VCaP (cell line): ENCODE measurements around the gene CARD8.

Experiments used
- H3K27ac ChIP-seq: fragments of 450-650 bp; 2 replicates; pipeline ENCODE4 v1.5.1; 2017
- TF ChIP-seq, protein P1 (sequence below): fragments of 450-650 bp; conservative IDR thresholded peaks from 2 replicates; pipeline ENCODE4 v1.5.1; 2017; ENCODE audit warnings: mild to moderate bottlenecking, moderate library complexity

CARD8 gene

DNA sequence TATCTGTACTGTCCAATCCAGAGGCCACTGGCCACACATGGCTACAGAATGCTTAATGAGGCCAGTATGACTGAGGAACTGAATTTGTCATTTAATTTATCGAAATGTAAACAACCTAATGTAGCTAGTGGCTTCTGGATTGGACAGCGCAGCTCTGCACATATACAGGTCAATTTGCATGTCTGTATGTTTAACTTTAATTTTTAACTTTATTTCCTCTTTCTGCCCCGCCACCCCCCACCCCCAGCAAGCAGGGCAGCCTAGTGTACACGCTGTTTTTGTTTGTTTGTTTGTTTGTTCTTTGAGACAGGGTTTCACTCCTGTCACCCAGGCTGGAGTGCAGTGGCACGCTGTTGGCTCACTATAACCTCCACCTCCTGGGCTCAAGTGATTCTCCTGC, 69.7 kb downstream of the CARD8 start:
- no peak overlapping the region for H3K27ac ChIP-seq
- TF ChIP-seq, protein P1, sequence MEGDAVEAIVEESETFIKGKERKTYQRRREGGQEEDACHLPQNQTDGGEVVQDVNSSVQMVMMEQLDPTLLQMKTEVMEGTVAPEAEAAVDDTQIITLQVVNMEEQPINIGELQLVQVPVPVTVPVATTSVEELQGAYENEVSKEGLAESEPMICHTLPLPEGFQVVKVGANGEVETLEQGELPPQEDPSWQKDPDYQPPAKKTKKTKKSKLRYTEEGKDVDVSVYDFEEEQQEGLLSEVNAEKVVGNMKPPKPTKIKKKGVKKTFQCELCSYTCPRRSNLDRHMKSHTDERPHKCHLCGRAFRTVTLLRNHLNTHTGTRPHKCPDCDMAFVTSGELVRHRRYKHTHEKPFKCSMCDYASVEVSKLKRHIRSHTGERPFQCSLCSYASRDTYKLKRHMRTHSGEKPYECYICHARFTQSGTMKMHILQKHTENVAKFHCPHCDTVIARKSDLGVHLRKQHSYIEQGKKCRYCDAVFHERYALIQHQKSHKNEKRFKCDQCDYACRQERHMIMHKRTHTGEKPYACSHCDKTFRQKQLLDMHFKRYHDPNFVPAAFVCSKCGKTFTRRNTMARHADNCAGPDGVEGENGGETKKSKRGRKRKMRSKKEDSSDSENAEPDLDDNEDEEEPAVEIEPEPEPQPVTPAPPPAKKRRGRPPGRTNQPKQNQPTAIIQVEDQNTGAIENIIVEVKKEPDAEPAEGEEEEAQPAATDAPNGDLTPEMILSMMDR, result no peak

DNA sequence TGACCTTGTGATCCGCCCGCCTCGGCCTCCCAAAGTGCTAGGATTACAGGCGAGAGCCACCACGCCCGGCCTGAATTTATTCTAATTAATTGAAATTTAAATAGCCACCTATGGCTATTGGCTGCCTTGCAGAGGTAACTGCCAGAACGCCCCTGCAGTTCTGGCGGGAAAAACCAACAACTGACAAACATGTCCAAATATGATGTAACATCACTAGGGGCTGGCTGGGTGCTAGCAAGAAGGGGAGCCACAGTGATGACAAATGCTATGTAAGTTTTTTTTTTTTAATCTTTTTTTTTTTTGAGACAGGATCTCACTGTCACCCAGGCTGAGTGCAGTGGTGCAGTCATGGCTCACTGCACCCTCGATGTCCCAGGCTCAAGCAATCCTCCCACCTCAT, 72.4 kb downstream of the CARD8 start:
- TF ChIP-seq, protein P1, result no peak

DNA sequence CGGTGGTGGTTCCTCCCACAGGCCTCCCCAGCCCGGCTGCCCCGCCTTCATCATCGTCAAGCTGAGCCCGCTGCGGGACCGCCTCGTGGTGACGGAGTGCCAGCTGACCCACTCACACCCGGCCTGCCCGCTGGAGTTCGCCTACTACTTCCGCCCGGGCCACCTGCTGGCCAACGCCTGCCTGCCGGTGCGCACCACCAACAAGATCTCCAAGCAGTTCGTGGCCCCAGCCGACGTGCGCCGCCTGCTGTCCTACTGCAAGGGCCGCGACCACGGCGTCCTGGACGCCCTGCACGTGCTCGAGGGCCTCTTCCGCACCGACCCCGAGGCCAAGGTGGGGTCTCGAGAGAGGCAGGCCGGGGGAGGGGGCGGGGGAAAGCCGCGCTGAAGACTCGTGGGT, 73.3 kb downstream of the CARD8 start:
- TF ChIP-seq, protein P1, result peak; percentile 31
- no peak overlapping the region for H3K27ac ChIP-seq

More for the DNA sequence above, 72.4 kb downstream of the CARD8 start:
- no peak overlapping the region for H3K27ac ChIP-seq

DNA sequence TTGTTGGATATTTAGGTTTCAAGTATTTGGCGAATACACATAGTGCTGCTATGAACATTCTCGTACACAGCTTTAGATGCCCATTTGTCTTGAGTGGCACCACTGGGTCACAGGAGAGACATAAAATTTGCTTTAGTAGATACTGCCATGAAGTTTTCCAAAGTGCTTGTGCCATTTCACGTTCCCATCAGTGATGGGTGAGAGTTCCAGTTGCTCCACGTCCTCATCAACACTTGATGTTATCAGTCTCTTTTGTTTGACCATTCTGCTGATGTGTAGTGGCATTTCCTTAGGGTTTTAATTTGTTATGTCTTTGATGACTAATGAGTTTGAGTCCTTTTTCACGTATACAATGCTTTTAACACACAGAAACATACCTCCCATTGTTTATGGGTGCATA, 74.2 kb downstream of the CARD8 start:
- TF ChIP-seq, protein P1, result no peak
- H3K27ac ChIP-seq, result no peak overlapping the region

DNA sequence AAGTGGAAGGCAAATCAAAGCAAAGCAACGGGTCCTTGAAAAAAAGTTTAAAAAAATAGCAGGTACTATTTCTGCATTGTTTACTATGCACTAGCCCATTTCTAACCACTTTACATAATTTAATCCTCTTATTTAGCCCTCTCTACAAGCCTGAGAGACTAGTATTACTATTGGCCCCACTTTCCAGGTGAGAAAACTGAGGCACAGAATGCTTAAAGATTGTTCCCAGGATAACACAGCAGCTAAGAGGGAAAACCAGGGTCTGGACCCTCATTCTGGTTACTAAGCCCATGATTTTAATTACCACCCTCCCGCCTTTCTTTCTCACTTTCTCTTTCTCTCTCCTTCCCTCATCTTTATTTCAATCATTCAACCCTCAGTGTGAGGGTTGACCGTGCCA, 79.5 kb downstream of the CARD8 start:
- TF ChIP-seq, protein P1, result no peak
- H3K27ac ChIP-seq, result no peak overlapping the region

DNA sequence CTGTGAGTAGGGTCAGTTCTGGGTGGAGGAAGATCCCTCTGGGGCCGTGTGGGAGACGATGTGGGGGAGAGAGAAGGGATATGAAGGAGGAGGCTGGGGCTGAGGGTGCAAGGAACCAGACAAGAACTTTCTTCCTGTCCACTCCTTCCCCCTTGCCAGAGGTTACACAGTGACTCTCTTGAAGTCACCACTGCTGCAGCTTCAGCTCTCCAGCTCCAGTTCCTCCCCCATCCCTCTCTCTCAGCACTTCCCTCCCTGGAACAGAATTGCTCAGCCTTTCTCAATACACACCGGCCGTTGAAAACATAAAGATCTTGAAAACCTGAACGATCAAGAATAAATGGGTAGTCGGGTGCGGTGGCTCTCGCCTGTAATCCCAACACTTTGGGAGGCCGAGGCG, 80.1 kb downstream of the CARD8 start:
- H3K27ac ChIP-seq, result no peak overlapping the region
- TF ChIP-seq, protein P1, result no peak

DNA sequence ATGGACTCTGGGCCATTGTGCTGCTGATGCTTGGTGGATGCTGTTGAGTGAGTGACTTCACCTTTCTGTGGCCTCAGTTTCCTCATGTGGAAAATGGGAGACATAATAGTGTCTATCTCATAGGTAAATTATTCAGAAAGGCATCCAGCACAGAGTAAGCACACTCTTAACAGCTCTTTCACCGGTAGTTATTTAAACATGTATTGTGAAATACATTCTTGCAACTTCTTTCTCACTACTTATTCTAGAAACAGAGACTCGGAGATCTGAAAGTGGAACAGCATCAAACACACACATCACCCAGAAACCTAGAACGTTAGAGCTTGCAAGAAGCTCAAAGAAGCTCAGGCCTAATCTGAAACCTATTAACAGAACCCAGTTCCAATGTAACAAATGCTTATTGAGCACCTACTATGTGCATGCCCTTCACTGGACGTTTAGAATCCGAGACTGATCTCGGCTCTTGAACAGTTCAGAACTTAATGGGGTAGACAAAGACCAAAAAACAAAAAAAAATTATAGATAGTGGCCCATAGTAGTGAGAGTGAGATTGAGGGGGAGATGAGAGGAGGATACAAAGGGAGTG, 81.2 kb downstream of the CARD8 start:
- TF ChIP-seq, protein P1, result no peak
- no peak overlapping the region for H3K27ac ChIP-seq
